HepG2 (cell line): Measurements from ENCODE around the gene SLC7A10. TPM values are rescaled to one million over a fixed set of nuclear protein-coding genes. Genes with fewer than 3 reads are reported as not detected.
A peak's percentile ranks its signal among the peaks of the same experiment; 100 is the strongest.

Experiments used
- ATF7 ChIP-seq, 2 experiments: fragments of 450-650 bp in 1 of 2; sonication (generic) in 1 of 2; formaldehyde crosslinking in 1 of 2; IDR thresholded peaks; 2 replicates each; pipeline versions ENCODE4 v1.4.0 to v1.6.1; 2016 to 2020; ENCODE audit warnings: antibody characterized with exemption in 1 of 2, mild to moderate bottlenecking in 1 of 2, missing genetic modification reagents in 1 of 2
- CCDC6 ChIP-seq: sonication (generic); formaldehyde crosslinking; IDR thresholded peaks from 2 replicates; pipeline ENCODE4 v1.8.1; 2022; ENCODE audit warnings: mild to moderate bottlenecking, missing genetic modification reagents, moderate library complexity
- ELF4 ChIP-seq: sonication (generic); formaldehyde crosslinking; IDR thresholded peaks from 2 replicates; pipeline ENCODE4 v1.5.0; 2020; ENCODE audit warnings: missing genetic modification reagents, mild to moderate bottlenecking, moderate library complexity, borderline replicate concordance
- PAWR ChIP-seq: sonication (generic); formaldehyde crosslinking; IDR thresholded peaks from 2 replicates; pipeline ENCODE4 v1.4.0; 2020; ENCODE audit warnings: missing genetic modification reagents, mild to moderate bottlenecking, borderline replicate concordance
- PHF21A ChIP-seq: sonication (generic); formaldehyde crosslinking; IDR thresholded peaks from 2 replicates; pipeline ENCODE4 v1.5.0; 2020; ENCODE audit warnings: mild to moderate bottlenecking, missing genetic modification reagents
- TSC22D2 ChIP-seq: sonication (generic); formaldehyde crosslinking; IDR thresholded peaks from 2 replicates; pipeline ENCODE4 v1.5.1; 2020; ENCODE audit warnings: missing genetic modification reagents, mild to moderate bottlenecking, borderline replicate concordance
- ZBTB33 ChIP-seq: sonication (generic); formaldehyde crosslinking; IDR thresholded peaks from 2 replicates; pipeline ENCODE4 v1.4.0; 2020; ENCODE audit warnings: missing genetic modification reagents
- ZBTB38 ChIP-seq: sonication (generic); formaldehyde crosslinking; IDR thresholded peaks from 2 replicates; pipeline ENCODE4 v1.5.1; 2020; ENCODE audit warnings: mild to moderate bottlenecking, missing genetic modification reagents
- ZNF556 ChIP-seq: sonication (generic); formaldehyde crosslinking; IDR thresholded peaks from 2 replicates; pipeline ENCODE4 v1.4.0; 2020; ENCODE audit warnings: mild to moderate bottlenecking, missing genetic modification reagents, borderline replicate concordance
- ZNF770 ChIP-seq: sonication (generic); formaldehyde crosslinking; IDR thresholded peaks from 2 replicates; pipeline ENCODE4 v1.5.0; 2020; ENCODE audit warnings: mild to moderate bottlenecking, missing genetic modification reagents
- ZNF850 ChIP-seq: sonication (generic); formaldehyde crosslinking; conservative IDR thresholded peaks from 2 replicates; pipeline ENCODE4 v1.9.0; 2021; ENCODE audit warnings: mild to moderate bottlenecking, missing genetic modification reagents
- polyA plus RNA-seq, 8 experiments: library from polyadenylated mRNA; depleted of rRNA in 3 of 8; stranded (reverse) in 7 of 8; unstranded in 1 of 8; fragments of >200 nt; fragmentation: Illumina TruSeq in 4 of 8; extraction: Trizol in 4 of 8; gene quantifications; 2 replicates each; pipeline versions ENCODE4 v1.2.1 to v1.2.3, GENCODE V29; 2011 to 2016; ENCODE audit warnings: low read depth in 4 of 8, missing spikeins in 1 of 8, mixed read lengths in 1 of 8; ENCODE audit not compliant: insufficient read depth in 1 of 8
- total RNA-seq, 5 experiments: library from RNA; depleted of rRNA; stranded (reverse); fragments of >200 nt; fragmentation: Illumina TruSeq; extraction: Trizol; gene quantifications; 2 replicates each; pipeline ENCODE4 v1.2.3, GENCODE V29; 2016; ENCODE audit warnings: low read depth in 1 of 5
- TF ChIP-seq, protein P1 (sequence below), 2 experiments: sonication (generic) in 1 of 2; formaldehyde crosslinking in 1 of 2; IDR thresholded peaks; 2 replicates each; pipeline versions ENCODE4 v1.6.1 to v1.9.0; 2014 to 2022; ENCODE audit warnings: antibody characterized with exemption in 1 of 2, borderline replicate concordance in 1 of 2, inconsistent platforms in 1 of 2, low read depth in 1 of 2, missing genetic modification reagents in 1 of 2
- TF ChIP-seq, protein P2 (sequence below): sonication (generic); formaldehyde crosslinking; IDR thresholded peaks from 2 replicates; pipeline ENCODE4 v1.4.0; 2020; ENCODE audit warnings: mild to moderate bottlenecking, missing genetic modification reagents

Gene SLC7A10
- total and polyA plus RNA-seq, 2 of the 13 experiments (the other 11 are each of a cell fraction or from before 2014, with no cell fraction given): 1.1 to 2.2 TPM

- TF ChIP-seq ZNF770 (CRISPR knock-in tag) (no peak), ZNF850 (no peak), TSC22D2 (CRISPR knock-in tag) (no peak), ZBTB38 (CRISPR knock-in tag) (peak; percentile 92), ATF7 (IDR thresholded peaks at IDR 0.05) (no peak), ATF7 (CRISPR knock-in tag; IDR thresholded peaks at IDR 0.05) (no peak), CCDC6 (CRISPR knock-in tag) (no peak), ELF4 (CRISPR knock-in tag) (no peak), ZBTB33 (CRISPR knock-in tag) (peak; percentile 88), ZNF556 (CRISPR knock-in tag) (no peak), PAWR (no peak), PHF21A (CRISPR knock-in tag) (no peak)
- TF ChIP-seq, protein P1, sequence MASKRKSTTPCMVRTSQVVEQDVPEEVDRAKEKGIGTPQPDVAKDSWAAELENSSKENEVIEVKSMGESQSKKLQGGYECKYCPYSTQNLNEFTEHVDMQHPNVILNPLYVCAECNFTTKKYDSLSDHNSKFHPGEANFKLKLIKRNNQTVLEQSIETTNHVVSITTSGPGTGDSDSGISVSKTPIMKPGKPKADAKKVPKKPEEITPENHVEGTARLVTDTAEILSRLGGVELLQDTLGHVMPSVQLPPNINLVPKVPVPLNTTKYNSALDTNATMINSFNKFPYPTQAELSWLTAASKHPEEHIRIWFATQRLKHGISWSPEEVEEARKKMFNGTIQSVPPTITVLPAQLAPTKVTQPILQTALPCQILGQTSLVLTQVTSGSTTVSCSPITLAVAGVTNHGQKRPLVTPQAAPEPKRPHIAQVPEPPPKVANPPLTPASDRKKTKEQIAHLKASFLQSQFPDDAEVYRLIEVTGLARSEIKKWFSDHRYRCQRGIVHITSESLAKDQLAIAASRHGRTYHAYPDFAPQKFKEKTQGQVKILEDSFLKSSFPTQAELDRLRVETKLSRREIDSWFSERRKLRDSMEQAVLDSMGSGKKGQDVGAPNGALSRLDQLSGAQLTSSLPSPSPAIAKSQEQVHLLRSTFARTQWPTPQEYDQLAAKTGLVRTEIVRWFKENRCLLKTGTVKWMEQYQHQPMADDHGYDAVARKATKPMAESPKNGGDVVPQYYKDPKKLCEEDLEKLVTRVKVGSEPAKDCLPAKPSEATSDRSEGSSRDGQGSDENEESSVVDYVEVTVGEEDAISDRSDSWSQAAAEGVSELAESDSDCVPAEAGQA (IDR thresholded peaks at IDR 0.05; ENCODE audit: low read depth): no peak
- TF ChIP-seq, protein P1 (CRISPR knock-in tag; IDR thresholded peaks at IDR 0.05; ENCODE audit: borderline replicate concordance): no peak
- TF ChIP-seq, protein P2, sequence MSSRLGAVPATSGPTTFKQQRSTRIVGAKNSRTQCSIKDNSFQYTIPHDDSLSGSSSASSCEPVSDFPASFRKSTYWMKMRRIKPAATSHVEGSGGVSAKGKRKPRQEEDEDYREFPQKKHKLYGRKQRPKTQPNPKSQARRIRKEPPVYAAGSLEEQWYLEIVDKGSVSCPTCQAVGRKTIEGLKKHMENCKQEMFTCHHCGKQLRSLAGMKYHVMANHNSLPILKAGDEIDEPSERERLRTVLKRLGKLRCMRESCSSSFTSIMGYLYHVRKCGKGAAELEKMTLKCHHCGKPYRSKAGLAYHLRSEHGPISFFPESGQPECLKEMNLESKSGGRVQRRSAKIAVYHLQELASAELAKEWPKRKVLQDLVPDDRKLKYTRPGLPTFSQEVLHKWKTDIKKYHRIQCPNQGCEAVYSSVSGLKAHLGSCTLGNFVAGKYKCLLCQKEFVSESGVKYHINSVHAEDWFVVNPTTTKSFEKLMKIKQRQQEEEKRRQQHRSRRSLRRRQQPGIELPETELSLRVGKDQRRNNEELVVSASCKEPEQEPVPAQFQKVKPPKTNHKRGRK (CRISPR knock-in tag): no peak
Measured at GRCh38 chr19:33274663-33275558, 49.3 kb upstream of the SLC7A10 start (continued).
